Tibial nerve (tissue), 4 donors: ENCODE data around the gene VIPR2. TPM values are rescaled to one million over a fixed set of nuclear protein-coding genes. Genes with fewer than 3 reads are reported as not detected.
"Not testable (repeated sequence)": the region's sequence is repeated elsewhere in the genome, so short reads cannot be mapped to it uniquely, and the experiment has no call there.

Source experiments
- DNase-seq, 2 donors: peaks; one replicate each; pipeline ENCODE4 v3.0.0-alpha.2; 2019; ENCODE audit warnings: low spot score in 2 of 2
- H3K27ac ChIP-seq, 4 donors: fragments of 200-600 bp; sonication (generic) in 3 of 4; one replicate each; pipeline ENCODE4 v1.5.1; 2017 to 2019; ENCODE audit warnings: mild to moderate bottlenecking in 1 of 4
- H3K27me3 ChIP-seq, 2 donors: fragments of 200-600 bp; sonication (generic) in 1 of 2; one replicate each; pipeline versions ENCODE4 v1.5.1 to v1.6.0; 2017 to 2019
- H3K36me3 ChIP-seq, 3 donors: fragments of 200-600 bp; sonication (generic); one replicate each; pipeline ENCODE4 v1.5.1; 2018 to 2019
- H3K4me1 ChIP-seq, 4 donors: fragments of 200-600 bp; sonication (generic) in 3 of 4; one replicate each; pipeline ENCODE4 v1.5.1; 2017 to 2019
- H3K4me3 ChIP-seq, 4 donors: fragments of 200-600 bp; sonication (generic) in 3 of 4; one replicate each; pipeline ENCODE4 v1.5.1; 2017 to 2019; ENCODE audit warnings: mild to moderate bottlenecking in 1 of 4, moderate library complexity in 1 of 4
- H3K9me3 ChIP-seq, 4 donors: fragments of 200-600 bp; sonication (generic) in 3 of 4; one replicate each; pipeline ENCODE4 v1.5.1; 2017 to 2019
- EP300 ChIP-seq, 2 donors: sonication (generic); formaldehyde crosslinking; IDR thresholded peaks; one replicate each; pipeline ENCODE4 v1.6.1; 2017; ENCODE audit warnings: antibody characterized with exemption in 2 of 2, mild to moderate bottlenecking in 1 of 2
- POLR2A ChIP-seq, 2 donors: fragments of 450-650 bp; IDR thresholded peaks; one replicate each; pipeline ENCODE4 v1.6.1; 2017; ENCODE audit warnings: antibody characterized with exemption in 2 of 2, mild to moderate bottlenecking in 2 of 2, moderate library complexity in 2 of 2
- WGBS, 2 donors: methylation state at CpG; one replicate each; pipeline ENCODE4 v1.1.5; 2018; 5-methylcytosine and 5-hydroxymethylcytosine counted together
- total RNA-seq, 4 donors: library from RNA; depleted of rRNA; stranded (reverse); fragments of >200 nt; gene quantifications; one replicate each; pipeline ENCODE4 v1.1.0, GENCODE V29; 2016
- TF ChIP-seq, protein P1 (sequence below), 5 experiments: fragments of 200-600 bp in 3 of 5; fragments of 450-650 bp in 2 of 5; sonication (generic) in 3 of 5; IDR thresholded peaks; one replicate each; pipeline ENCODE4 v1.5.1; 2016 to 2019; ENCODE audit warnings: antibody characterized with exemption in 5 of 5, mild to moderate bottlenecking in 3 of 5, moderate library complexity in 2 of 5

Gene VIPR2
- total RNA-seq, 4 donors from 2014 or later, result 0.22 to 3.6 (median 2.9) TPM

DNA sequence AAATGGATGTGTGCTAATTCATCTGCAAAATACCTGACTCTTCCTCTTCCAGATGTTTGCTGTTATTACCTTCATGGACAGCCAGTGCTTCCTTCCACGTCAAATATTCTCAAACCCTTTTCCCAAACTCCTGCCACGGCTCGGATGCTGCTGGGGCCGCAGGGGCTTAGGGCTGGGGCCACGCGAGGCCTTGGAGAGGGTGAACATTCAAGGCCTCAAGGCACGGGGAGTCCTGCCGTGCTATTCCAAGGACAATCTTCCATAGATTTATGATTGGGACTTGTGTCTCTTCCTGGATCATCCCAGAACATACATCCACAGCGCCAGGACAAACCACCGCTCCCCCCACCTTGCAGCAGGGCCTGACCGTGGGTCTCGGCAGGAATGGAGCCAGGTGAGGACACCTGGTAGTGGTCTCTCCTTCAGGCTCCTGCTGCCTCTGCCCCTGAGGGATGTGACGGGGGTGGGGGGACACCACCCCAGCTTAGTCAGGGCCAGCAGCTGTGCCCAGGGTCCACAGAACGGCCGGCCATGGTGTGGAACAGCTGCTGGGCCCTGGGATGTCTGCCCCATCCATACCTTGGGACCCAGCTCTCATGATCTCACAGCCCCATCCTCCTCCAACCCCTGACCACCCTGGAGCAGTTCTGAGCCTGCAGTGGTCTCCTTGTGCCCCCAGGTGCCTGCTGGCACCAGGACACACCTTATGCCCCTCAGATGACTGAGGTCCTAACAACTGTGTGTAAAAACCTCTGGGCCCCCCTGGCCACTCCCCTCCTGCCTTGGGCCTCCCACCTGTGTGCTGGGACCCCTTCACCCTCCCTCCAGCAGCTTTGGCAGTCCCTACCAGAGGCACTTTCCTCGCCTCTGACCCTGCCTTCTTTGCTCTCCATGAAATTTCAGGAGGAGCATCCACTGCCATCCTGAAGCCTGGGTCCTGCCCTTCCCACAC is 16.7 kb downstream of the VIPR2 start:
- H3K9me3 ChIP-seq, result peaks cover 0 to 2% (median 0%) of the 10 kb centered on the region in 4 donors
- no peaks in the 10 kb centered on the region for H3K27me3 ChIP-seq
- DNase-seq, result no peak
- H3K27ac ChIP-seq, result no peak overlapping the region
- no peaks in the 10 kb centered on the region for H3K4me1 ChIP-seq
- H3K36me3 ChIP-seq, result no peaks in the 10 kb centered on the region
- TF ChIP-seq, protein P1, sequence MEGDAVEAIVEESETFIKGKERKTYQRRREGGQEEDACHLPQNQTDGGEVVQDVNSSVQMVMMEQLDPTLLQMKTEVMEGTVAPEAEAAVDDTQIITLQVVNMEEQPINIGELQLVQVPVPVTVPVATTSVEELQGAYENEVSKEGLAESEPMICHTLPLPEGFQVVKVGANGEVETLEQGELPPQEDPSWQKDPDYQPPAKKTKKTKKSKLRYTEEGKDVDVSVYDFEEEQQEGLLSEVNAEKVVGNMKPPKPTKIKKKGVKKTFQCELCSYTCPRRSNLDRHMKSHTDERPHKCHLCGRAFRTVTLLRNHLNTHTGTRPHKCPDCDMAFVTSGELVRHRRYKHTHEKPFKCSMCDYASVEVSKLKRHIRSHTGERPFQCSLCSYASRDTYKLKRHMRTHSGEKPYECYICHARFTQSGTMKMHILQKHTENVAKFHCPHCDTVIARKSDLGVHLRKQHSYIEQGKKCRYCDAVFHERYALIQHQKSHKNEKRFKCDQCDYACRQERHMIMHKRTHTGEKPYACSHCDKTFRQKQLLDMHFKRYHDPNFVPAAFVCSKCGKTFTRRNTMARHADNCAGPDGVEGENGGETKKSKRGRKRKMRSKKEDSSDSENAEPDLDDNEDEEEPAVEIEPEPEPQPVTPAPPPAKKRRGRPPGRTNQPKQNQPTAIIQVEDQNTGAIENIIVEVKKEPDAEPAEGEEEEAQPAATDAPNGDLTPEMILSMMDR (IDR thresholded peaks at IDR 0.05), result no peak
- no peak for TF ChIP-seq POLR2A (IDR thresholded peaks at IDR 0.05)
- no peak for TF ChIP-seq EP300 (IDR thresholded peaks at IDR 0.05)
- no peak overlapping the region for H3K4me3 ChIP-seq
- 84 to 92% methylated on average over 13 to 15 of the region's 16 CpGs for WGBS, 2 donors

DNA sequence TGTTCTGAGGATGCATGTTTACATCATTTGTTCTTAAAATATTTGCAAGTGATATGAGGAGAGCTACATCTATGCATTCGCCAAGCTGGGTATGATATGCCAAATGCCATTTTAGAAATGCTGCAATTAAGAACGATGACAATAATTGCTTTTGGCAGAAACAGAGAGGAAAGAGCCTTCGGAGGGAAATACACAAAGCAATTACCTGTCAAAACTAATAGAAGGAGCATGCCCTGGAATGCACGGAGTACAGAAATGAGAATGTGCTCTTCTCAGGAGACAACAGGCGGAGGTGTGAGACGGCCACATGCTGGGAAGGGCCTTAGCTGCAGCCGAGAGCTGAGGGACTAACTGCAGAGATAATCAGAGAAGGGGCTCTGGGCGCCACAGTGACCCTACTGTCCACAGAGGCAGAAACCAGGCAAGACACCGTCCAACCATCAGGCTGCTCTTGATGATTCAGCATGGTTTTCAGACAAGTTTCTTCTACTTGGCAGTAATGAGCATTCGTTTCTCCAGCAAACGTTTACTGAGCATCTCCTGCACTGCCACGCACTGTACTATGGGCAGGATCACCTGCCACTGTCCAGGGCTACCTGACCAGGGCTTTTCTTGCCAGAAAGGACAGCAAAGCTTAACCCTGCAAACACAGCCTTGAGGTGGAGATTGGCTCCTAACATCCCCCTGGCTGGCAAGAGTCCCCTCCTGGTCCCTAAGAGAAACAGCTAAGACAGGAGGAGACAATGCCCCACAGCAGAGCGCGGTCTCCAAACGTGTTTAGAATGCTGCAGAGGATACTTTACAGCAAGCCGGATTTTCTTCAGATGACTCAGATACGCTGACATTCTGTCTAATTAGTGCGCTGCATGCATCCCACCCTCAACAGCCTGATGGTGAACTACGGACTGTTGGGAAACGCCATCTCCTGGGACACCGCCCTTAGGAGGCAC is 18.1 kb downstream of the VIPR2 start:
- Histone ChIP-seq H3K36me3 (no peaks in the 10 kb centered on the region), H3K27me3 (no peaks in the 10 kb centered on the region), H3K9me3 (peaks cover 0 to 2% (median 0%) of the 10 kb centered on the region in 4 donors), H3K4me3 (no peak overlapping the region), H3K27ac (no peak overlapping the region), H3K4me1 (no peaks in the 10 kb centered on the region)
- TF ChIP-seq EP300 (IDR thresholded peaks at IDR 0.05) (no peak), POLR2A (IDR thresholded peaks at IDR 0.05) (no peak)
- TF ChIP-seq, protein P1 (IDR thresholded peaks at IDR 0.05), result no peak
- WGBS, 2 donors, result 81 to 83% methylated on average over 21 of the region's 21 CpGs
- DNase-seq, result no peak

DNA sequence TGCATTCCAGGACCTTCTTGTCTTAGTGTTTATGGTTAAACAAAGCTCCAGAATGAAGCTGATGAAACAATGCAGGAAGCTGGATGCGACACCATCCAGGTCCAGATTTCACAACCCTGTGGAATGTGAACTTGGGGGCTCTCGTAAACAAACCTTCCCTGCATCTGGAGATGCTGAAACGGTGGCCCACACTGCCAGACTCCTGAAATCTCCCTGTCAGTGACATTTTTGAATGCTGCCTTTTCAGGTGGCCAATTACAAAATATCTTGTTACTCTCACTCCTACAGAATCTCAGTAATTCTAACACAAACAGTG is 18.8 kb downstream of the VIPR2 start:
- H3K27me3 ChIP-seq, result no peaks in the 10 kb centered on the region
- no peak for DNase-seq
- no peak overlapping the region for H3K27ac ChIP-seq
- H3K4me1 ChIP-seq, result no peaks in the 10 kb centered on the region
- no peak overlapping the region for H3K4me3 ChIP-seq
- WGBS, 2 donors, result 49 to 62% methylated on average over 3 of the region's 3 CpGs
- no peaks in the 10 kb centered on the region for H3K36me3 ChIP-seq
- peaks cover 0 to 2% (median 0%) of the 10 kb centered on the region in 4 donors for H3K9me3 ChIP-seq
- TF ChIP-seq EP300 (IDR thresholded peaks at IDR 0.05) (no peak), POLR2A (IDR thresholded peaks at IDR 0.05) (no peak)
- TF ChIP-seq, protein P1 (IDR thresholded peaks at IDR 0.05), result no peak

DNA sequence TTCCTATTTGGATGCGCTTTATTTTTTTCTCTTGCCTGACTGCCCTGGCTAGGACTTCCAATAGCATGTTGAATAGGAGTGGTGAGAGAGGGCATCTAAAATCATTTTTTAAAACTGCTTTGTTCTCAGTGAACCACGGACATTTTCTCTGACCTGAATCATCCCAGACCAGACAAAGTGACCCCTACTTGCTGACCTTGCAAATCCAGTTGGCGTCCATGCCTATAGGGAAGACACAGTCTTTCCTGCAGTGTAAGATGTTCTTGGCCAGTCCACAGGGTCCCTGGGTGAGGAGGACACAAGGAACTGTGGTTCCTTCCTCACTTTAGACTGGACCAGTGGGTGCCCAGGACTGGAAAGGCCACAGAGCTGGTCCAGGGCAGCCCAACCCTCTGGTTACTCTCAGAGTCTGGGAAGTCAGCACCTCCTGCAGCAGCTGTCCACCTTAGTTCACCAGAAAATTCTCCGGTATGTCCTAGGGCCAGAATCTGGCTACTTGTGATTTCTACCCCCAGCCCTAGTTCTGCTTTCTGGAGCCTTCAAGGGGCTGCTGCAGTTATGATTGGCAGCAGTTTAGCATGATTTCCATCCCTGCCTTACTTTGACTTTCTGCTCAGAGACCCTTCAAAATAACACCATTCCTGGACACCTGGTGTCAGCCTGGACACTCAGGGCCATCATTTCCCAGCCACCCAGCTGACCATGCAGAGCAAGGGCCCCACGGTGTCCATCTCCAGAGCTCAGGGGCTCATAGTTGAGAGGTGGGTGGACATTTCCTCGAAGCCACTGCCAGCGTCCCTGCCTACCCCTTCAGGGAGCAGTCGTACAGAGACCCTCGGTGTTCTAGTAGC is 19.3 kb downstream of the VIPR2 start:
- no peak overlapping the region for H3K27ac ChIP-seq
- WGBS, 2 donors, result 69 to 70% methylated on average over 9 of the region's 9 CpGs
- DNase-seq, result no peak

DNA sequence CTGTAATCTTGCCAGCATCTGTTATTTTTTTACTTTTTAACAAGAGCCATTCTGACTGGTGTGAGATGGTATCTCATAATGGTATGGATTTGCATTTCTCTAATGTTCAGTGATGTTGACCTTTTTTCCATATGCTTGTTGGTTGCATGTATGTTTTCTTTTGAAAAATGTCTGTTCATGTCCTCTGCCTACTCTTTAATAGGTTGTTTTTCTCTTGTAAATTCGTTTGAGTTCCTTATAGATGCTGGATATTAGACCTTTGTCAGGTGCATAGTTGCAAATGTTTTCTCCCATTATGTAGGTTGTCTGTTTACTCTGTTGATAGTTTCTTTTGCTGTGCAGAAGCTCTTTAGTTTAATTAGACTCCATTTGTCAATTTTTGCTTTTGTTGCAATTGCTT is 20.9 kb downstream of the VIPR2 start:
- H3K27me3 ChIP-seq, H3K4me1 ChIP-seq, H3K4me3 ChIP-seq, H3K36me3 ChIP-seq, H3K27ac ChIP-seq, DNase-seq, H3K9me3 ChIP-seq: not testable (repeated sequence)
- 62 to 64% methylated on average over 1 of the region's 1 CpG for WGBS, 2 donors

More for the DNA sequence above, 19.3 kb downstream of the VIPR2 start:
- Histone ChIP-seq H3K27me3 (no peaks in the 10 kb centered on the region), H3K4me1 (no peaks in the 10 kb centered on the region), H3K4me3 (no peak overlapping the region), H3K36me3 (no peaks in the 10 kb centered on the region), H3K9me3 (peaks cover 0 to 2% (median 0%) of the 10 kb centered on the region in 4 donors)
- TF ChIP-seq, protein P1 (IDR thresholded peaks at IDR 0.05), result no peak
- TF ChIP-seq POLR2A (IDR thresholded peaks at IDR 0.05) (no peak), EP300 (IDR thresholded peaks at IDR 0.05) (no peak)

DNA sequence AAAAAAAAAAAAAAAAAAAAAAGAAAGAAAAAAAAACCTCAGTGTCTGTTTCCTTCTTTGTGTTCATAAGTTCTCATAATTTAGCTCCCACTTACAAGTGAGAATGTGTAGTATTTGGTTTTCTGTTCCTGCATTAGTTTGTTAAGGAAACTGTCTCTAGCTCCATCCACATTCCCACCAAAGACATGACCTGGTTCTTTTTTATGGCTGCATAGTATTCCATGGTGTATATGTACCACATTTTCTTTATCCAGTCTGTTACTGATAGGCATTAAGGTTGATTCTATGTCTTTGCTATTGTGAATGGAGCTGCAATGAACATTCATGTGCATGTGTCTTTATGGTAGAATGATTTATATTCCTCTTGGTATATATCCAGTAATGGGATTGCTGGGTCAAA is 21.4 kb downstream of the VIPR2 start:
- H3K36me3 ChIP-seq, H3K9me3 ChIP-seq, H3K4me1 ChIP-seq, DNase-seq, H3K27ac ChIP-seq, H3K4me3 ChIP-seq, H3K27me3 ChIP-seq: not testable (repeated sequence)
